ENCODE results near the gene JAM3.

The JAM3 gene

GRCh38 chr11:134068829-134069425 is at the start of gene JAM3:
TSS of gene JAM3 (plus strand) at chr11:134069072. CDS start at chr11:134069084, 12 bp downstream.
- no peak for DNase-seq (ENCODE audit: low spot score)

GRCh38 chr11:134019500-134019899 is 49.4 kb upstream of the JAM3 start:
- no peak for DNase-seq (ENCODE audit: low spot score)

- no peak for DNase-seq (ENCODE audit: low spot score)
Measured at GRCh38 chr11:134020598-134020997, 48.3 kb upstream of the JAM3 start.

GRCh38 chr11:134021326-134021725 is 47.5 kb upstream of the JAM3 start:
- DNase-seq (ENCODE audit: low spot score), result no peak

- no peak for DNase-seq (ENCODE audit: low spot score)
Measured at GRCh38 chr11:134022748-134023147, 46.1 kb upstream of the JAM3 start.

- DNase-seq (ENCODE audit: low spot score), result no peak
Measured at GRCh38 chr11:134024420-134025081, 44.3 kb upstream of the JAM3 start.

- no peak for DNase-seq (ENCODE audit: low spot score)
Measured at GRCh38 chr11:134025082-134025429, 43.8 kb upstream of the JAM3 start.

- DNase-seq (ENCODE audit: low spot score), result no peak
Measured at GRCh38 chr11:134026655-134027343, 42.1 kb upstream of the JAM3 start.

GRCh38 chr11:134027671-134028070 is 41.2 kb upstream of the JAM3 start:
- no peak for DNase-seq (ENCODE audit: low spot score)

- no peak for DNase-seq (ENCODE audit: low spot score)
Measured at GRCh38 chr11:134028368-134028920, 40.4 kb upstream of the JAM3 start.

GRCh38 chr11:134030853-134031252 is 38.0 kb upstream of the JAM3 start:
- no peak for DNase-seq (ENCODE audit: low spot score)

- no peak for DNase-seq (ENCODE audit: low spot score)
Measured at GRCh38 chr11:134032043-134032442, 36.8 kb upstream of the JAM3 start.

GRCh38 chr11:134032501-134033091 is 36.3 kb upstream of the JAM3 start:
- DNase-seq (ENCODE audit: low spot score), result no peak

- no peak for DNase-seq (ENCODE audit: low spot score)
Measured at GRCh38 chr11:134033276-134033675, 35.6 kb upstream of the JAM3 start.

GRCh38 chr11:134033696-134034491 is 35.0 kb upstream of the JAM3 start:
- DNase-seq (ENCODE audit: low spot score), result peak; percentile 33

- no peak for DNase-seq (ENCODE audit: low spot score)
Measured at GRCh38 chr11:134034496-134035381, 34.1 kb upstream of the JAM3 start.

GRCh38 chr11:134036492-134037045 is 32.3 kb upstream of the JAM3 start:
- DNase-seq (ENCODE audit: low spot score), result no peak

GRCh38 chr11:134037046-134037908 is 31.6 kb upstream of the JAM3 start:
- no peak for DNase-seq (ENCODE audit: low spot score)

- DNase-seq (ENCODE audit: low spot score), result no peak
Measured at GRCh38 chr11:134038897-134039470, 29.9 kb upstream of the JAM3 start.

Measured in LoVo (cell line).